ENCODE measurements around the gene NECAB3. TPM values are rescaled to one million over a fixed set of nuclear protein-coding genes. Genes with fewer than 3 reads are reported as not detected.
"Not testable (repeated sequence)": the region's sequence is repeated elsewhere in the genome, so short reads cannot be mapped to it uniquely, and the experiment has no call there.

Gene NECAB3
- total RNA-seq, 1 donor from 2014 or later: 24.1 TPM

DNA sequence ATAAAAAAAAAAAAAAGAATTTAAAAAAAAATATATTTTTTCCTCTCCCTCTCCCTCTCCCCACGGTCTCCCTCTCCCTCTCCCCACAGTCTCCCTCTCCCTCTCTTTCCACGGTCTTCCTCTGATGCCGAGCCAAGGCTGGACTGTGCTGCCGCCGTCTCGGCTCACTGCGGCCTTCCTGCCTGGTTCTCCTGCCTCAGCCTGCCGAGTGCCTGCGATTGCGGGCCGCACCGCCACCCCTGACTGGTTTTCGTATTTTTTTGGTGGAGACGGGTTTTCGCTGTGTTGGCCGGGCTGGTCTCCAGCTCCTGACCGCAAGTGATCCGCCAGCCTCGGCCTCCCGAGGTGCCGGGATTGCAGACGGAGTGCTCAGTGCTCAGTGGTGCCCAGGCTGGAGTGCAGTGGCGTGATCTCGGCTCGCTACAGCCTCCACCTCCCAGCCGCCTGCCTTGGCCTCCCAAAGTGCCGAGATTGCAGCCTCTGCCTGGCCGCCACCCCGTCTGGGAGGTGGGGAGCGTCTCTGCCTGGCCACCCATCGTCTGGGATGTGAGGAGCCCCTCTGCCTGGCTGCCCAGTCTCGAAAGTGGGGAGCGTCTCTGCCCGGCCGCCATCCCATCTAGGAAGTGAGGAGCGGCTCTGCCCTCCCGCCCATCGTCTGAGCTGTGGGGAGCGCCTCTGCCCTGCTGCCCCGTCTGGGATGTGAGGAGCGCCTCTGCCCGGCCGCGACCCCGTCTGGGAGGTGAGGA, 26.6 kb upstream of the NECAB3 start:
- ATAC-seq; DNase-seq (ENCODE audit: low spot score); intact Hi-C loops (cut with DNase I): not testable (repeated sequence)

DNA sequence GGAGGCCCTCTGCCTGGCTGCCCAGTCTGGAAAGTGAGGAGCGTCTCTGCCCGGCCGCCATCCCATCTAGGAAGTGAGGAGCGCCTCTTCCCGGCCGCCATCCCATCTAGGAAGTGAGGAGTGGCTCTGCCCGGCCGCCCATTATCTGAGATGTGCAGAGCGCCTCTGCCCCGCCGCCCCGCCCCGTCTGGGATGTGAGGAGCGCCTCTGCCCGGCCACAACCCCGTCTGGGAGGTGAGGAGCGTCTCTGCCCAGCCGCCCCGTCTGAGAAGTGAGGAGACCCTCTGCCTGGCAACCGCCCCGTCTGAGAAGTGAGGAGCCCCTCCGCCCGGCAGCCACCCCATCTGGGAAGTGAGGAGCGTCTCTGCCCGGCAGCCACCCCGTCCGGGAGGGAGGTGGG, 24.7 kb upstream of the NECAB3 start:
- intact Hi-C loops (cut with DNase I); ATAC-seq; DNase-seq (ENCODE audit: low spot score): not testable (repeated sequence)

DNA sequence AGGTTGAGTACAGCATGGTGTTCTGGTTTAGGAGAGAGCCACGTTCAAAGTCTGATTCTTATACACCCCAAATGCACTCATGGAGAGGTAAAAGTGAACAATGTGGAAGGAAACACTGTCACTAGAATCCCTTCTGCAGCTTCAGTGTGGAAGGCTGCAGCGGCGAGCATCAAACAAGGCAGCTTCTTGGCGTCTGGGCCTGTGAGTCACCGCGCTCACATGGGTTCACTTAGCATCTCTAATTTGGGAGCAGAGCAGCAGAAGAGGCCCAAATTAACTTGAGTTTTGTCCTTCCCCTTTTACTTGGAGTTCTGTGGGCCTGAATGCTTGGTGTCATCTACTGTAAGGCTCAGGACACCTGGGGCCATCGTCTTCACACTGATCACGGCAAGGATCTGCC, 22.9 kb upstream of the NECAB3 start:
- intact Hi-C loops (cut with DNase I): no loop called here
- no peak for DNase-seq (ENCODE audit: low spot score)
- ATAC-seq: peak; percentile 81

DNA sequence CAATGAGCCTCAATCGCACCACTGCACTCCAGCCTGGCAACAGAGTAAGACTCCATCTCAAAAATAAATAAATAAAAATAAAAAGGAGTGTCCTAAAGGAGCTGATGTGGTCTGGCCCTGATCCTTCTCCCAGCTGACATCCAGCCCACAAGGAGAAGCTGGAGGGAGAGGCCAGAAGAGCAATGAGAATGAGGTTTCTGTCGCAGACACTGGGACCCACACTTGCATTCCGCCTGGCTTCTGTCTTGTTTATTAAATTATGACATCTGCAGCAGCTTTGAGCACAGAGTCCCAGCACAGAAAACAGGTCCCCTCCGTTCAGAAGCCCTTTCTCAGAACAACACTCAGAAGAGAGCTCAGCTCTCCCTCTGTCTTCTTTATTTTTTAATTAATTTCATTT, 22.2 kb upstream of the NECAB3 start:
- DNase-seq (ENCODE audit: low spot score) (no peak), ATAC-seq (no peak)
- intact Hi-C loops (cut with DNase I): no loop called here

DNA sequence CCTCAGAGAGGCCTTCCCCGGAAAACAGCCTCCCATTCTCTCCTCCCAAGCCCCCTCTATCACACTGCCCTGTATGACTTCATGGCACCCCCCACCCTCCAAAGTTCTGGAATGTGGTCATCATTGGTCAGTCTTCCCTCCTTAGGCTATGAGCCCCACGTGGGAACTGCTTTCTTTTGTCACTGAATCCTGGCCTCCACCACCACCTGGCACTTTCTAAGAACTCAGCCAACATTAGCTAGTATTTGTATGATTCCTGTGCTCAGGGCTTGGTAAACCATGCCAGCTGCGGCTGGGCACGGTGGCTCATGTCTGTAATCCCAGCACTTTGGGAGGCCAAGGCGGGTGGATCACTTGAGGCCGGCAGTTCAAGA, 20.4 kb upstream of the NECAB3 start:
- DNase-seq (ENCODE audit: low spot score) (no peak), ATAC-seq (no peak)
- intact Hi-C loops (cut with DNase I): no loop called here

DNA sequence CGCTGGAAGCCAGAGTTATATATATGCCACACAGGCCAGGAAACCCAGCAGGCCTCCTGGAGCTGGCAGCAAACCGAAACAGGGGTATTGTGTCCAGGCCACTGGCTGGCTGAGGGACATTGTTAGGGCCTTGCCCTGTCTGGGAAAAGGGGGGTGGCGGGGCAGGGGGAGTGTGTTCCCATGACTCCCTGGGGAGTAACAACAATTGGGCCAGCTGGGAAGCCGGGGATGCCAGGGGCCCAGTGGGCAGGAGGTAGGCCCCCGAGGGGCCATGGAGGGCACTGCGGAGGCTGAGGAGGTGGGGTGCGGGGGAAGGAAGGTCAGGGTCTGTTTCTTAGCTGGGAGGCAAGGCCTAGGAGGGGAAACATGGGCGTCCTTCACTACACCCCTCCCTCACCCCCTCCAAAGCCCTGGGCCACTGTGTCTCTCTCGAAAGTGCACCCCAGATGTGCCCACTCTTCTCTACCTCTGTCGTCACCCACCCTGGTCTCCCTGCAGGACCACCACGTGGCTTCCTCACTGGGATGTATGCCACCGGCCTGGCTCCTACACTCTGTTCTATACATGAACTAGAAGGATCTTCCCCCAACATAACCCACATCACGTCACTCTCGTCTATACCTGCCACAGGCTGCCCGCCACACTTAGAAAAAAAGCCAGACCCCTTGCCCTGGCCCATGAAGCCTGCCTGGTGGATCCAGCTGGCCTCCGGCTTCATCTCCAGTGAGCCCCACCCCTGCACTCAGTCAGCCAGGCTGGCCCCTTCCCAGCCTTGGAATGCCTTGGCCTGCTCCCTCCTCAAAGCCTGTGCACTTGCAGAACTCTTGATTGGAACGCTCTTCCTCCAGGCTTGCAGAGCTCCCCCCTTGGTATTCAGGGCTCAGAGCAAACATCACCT, 19.8 kb upstream of the NECAB3 start:
- intact Hi-C loops (cut with DNase I): no loop called here
- ATAC-seq (peak; percentile 80), DNase-seq (ENCODE audit: low spot score) (no peak)

DNA sequence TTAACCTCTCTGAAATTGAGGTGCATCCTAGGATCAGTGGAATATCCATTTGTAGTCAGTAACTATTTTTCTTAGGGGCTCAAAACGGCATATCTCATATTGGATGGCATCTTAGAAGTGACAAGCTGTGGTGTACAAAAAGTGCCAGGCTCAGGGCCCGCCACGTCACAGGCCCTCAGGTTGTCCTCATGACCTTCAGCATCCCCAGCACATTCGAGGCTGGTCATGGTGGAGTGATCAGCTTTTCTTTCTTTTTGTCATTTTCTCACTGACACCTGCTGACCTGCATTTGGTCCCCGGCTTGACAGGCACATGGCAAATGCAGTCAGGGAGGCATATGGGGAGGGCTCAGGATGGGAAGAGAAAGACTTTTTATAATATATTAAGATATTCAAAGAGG, 19.1 kb upstream of the NECAB3 start:
- ATAC-seq: no peak
- intact Hi-C loops (cut with DNase I): no loop called here
- DNase-seq (ENCODE audit: low spot score): no peak

DNA sequence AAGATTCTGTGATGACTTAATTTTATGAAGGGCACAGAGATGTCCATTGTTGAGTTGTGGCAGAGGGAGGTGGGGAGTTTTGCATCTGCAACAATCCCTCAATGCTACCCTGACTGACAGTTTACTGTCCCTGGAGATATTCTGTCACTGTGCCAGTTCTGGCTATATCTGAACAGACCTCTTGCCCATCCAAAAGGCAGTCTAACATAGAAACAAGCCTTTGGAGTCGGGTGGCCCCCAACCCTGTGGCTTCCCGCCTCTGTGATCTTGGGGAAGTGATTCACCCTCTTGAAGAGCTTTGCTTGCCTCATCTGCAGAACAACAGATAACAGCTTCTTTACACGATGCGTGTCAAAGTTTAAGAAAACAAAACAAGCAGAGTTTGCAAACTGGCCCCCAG, 15.7 kb upstream of the NECAB3 start:
- intact Hi-C loops (cut with DNase I): loop anchor here (10.0 kb wide), 1 partner anchor 45 kb away; the partner anchor contains the start of gene ZNF341
- DNase-seq (ENCODE audit: low spot score) (no peak), ATAC-seq (no peak)

DNA sequence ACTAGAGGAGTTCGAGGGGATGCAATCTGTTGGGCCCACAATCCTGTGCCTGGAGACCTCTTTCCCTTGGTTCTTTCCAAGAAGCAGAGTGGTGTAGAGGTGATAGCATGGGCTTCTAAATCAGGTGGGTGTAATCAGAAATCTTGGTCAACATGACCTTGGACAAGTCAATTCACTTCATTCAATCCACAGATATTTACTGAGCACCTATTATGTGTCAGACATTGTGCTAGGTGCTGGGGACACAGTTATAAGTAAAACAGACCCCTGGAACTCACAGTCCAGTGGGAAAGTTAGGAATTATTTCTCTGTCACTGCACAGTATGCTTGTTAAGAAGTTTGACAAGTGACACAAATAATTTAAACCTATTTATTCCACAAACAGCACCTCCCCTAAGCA, 15.3 kb upstream of the NECAB3 start:
- DNase-seq (ENCODE audit: low spot score) (no peak), ATAC-seq (no peak)
- intact Hi-C loops (cut with DNase I): loop anchor here (10.0 kb wide), 1 partner anchor 45 kb away; the partner anchor contains the start of gene ZNF341

DNA sequence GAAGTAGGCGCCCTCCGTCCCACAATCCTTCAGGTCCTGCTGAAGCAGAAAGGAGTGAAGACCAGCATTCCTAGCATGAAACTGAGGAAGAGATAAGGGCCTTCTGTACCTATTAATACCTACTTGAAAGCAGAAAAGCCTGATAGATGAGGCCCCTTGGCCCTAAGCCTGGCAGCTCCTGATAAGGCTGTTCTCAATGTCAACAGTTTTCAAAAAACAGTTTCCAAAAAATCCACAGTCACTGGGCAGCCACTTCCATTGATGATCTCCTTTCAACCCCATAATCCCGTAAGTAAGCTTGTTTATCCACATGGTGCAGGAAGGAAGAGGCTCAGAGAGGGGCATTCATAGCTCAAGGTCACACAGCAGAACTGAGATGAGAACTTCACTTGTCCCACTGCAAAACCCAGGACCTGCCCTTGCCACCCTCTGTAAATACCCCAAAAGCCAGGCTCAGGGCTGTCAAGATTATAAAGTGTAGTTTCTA, 14.8 kb upstream of the NECAB3 start:
- intact Hi-C loops (cut with DNase I): loop anchor here (10.0 kb wide), 1 partner anchor 46 kb away; the partner anchor contains the start of gene ZNF341
- DNase-seq (ENCODE audit: low spot score): no peak
- no peak for ATAC-seq

DNA sequence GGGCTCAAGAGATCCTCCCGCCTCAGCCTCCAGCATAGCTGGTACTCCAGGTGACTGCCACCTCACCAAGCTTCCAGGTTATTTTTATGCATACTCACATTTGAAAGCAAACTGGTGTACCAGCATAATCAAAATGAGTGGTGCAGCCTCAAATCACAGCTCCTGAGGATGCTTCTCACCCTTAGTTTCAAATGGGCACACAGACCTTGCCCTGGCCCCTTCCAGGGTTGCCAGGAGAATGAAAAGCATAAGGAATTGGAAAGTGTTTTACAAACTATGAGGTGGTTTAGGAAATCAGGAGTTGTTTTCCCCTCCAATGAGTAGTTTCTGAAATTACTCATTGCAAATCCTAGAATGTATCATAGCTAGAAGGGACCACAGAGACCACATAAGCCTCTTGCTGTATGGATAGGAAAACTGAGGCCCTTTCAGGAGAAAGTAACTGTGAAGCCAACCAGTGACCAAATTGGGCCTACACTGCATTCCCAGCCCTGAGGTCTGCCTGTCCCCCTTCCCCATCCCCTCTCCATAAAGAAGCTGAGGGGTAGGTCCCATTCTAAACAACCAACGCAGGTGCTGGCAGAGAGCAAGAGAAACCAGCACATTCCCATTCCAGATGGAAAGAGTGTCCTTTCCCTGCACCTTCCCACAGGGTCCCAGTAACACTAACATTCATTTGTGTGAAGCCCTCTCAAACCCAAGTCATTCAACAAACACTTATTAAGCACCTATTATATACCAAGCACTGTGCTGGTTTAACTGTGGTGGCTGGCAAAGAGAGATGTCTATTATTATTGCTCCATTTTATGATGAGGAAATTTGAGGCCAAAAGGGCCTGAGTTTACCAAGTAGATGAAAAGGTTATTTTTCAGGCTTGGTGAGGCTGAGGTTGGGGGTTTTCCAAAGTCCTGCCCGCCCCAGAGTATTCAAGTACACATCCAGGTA, 14.0 kb upstream of the NECAB3 start:
- no peak for DNase-seq (ENCODE audit: low spot score)
- intact Hi-C loops (cut with DNase I): loop anchor here (10.0 kb wide), 1 partner anchor 47 kb away; the partner anchor contains the start of gene ZNF341
- no peak for ATAC-seq

DNA sequence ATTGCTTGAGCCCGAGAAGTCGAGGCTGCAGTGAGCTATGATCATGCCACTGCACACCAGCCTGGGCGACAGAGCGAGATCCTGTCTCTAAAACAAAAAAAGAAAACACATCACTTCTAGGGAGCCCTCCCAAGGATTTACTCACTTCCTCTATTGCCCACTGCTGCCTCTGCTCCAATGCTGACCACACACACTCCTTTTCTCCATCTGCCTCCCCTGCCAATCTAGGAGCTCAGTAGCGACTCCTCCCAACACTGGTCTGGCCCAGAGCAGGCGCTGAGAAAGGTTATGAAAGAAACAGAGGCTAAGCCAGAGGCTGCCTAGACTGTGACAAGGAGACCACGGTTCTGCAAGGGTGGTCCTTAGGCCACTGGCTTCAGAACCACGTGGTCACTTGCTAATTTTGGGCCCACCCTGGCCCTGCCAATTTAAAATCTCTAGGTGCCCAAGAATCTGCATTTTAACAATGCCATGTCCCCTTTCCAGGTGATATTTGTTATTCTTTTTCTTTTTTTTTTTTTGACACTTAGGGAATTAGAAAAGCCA, 13.2 kb upstream of the NECAB3 start:
- no peak for ATAC-seq
- DNase-seq (ENCODE audit: low spot score): no peak
- intact Hi-C loops (cut with DNase I): loop anchor here (10.0 kb wide), 1 partner anchor 47 kb away; the partner anchor contains the start of gene ZNF341

DNA sequence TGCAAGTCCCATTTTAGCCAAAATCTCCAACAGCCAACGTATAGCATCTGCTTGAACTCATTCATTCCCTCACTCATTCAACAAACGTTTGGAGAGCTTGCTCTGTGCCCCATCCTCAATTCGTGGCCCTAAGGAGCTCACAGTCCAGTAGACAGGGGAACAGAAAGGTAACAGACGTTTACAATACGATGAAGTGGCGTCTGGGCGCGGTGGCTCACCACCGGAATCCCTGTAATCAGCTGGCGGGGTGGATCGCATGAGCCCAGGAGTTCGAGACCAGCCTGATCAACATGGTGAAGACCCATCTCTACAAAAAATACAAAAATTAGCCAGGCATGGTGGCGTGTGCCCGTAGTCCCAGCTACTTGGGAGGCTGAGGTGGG, 12.7 kb upstream of the NECAB3 start:
- ATAC-seq (no peak), DNase-seq (ENCODE audit: low spot score) (no peak)
- intact Hi-C loops (cut with DNase I): loop anchor here (10.0 kb wide), 1 partner anchor 48 kb away; the partner anchor contains the start of gene ZNF341

DNA sequence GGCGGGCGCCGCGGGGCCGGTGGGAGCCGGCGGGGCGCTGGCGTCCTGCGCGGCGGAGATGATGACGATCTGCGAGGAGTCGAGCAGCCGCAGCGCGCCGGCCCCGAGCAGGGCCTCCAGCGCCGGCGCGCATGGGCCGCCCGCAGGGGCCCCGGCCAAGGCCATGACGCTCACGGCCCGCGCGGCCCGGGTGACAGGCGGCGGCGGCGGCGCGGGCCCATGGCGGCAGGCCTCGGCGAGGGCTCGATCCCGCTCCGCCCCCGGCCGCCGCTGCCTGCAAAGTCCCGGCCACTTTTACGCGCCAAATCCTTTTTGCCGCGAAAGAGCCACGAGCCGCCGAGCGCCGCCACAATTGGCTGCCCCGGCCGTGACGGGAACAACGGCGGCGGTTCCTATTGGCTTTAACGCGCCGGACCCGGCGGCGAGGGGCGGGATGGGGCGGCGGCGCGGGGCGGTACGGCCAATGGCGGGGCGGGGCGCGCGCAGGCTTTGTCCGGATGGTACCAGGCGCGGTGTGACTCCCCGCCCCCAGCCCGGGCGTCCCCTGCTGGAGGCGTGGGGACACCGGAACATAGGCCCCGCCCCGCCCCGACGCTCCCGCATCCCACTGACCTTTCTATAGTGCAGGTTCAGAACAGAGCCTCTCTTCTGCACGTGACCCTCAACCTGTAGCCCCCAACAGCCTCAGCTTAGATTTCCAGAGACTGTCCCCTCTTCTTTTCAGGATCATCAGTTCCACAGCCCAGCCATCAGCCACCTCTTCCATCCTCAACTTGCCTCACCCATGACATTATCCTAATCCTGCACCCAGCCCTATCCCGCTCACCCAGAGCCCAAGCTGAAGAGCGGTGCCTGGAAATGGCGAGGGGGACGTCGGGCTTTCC, 12.1 kb upstream of the NECAB3 start, which contains the start of gene E2F1:
Gene E2F1, minus strand, starts transcription at position 286 of the 884 bp plus-strand sequence. Its CDS starts 121 bp downstream, at position 165.
- peak; percentile 98 for ATAC-seq
- DNase-seq (ENCODE audit: low spot score): peak; percentile 97
- intact Hi-C loops (cut with DNase I): loop anchor here (10.0 kb wide), 1 partner anchor 48 kb away; the partner anchor contains the start of gene ZNF341

DNA sequence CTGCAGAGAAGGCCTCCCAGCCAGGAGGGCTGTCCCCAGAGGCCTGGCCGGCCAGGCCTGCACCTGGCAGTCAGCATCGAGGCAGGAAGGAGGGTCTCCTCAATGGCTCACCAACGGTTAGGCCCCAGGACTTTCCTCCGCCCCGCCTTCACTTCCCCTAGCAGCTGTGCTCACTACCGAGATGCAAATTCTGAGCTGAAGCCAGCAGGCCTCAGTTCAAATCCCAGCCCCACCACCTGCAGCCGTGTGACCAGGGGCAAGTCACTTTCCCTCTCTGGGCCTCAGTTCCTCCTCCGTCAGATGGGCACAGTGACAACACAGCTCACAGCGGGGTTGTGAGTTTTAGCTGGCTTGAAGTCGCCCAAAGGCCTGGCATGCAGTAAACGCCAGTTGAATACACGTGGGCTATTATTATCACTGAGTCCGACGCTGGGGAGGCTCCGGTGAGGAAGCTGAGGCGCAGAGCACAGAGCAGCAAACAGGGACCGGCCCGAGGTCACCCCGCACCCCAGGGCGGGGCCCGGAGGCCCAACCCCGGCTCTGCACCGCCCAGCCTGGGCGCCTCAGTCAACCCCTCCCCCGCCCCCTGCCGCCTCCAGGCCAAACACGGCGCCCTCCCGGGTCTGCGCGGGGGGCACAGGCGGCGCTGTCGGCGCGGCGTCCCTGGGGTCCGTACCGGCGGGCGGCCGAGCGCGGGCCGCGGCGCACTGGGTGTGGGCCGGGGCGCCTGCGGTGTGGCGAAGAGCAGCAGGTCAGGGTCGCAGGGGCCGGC, 11.3 kb upstream of the NECAB3 start:
- intact Hi-C loops (cut with DNase I): loop anchor here (10.0 kb wide), 1 partner anchor 49 kb away; the partner anchor contains the start of gene ZNF341
- ATAC-seq (no peak), DNase-seq (ENCODE audit: low spot score) (no peak)
